HCT116 (cell line): Measurements from ENCODE around the gene FBXO48. TPM values are rescaled to one million over a fixed set of nuclear protein-coding genes. Genes with fewer than 3 reads are reported as not detected.

Experiments
- ATAC-seq: fragments of 200-7000 bp; cut with Tn5 transposase; 2 replicates; pipeline ENCODE4 v1.9.1; 2020; ENCODE audit warnings: mild to moderate bottlenecking, moderate library complexity
- BruUV-seq: library from RNA; stranded (reverse); fragments of 400-500 nt; replicated peaks from 2 replicates; lab custom pipeline; 2021; lab: Mats Ljungman, UMichigan
- CTCF ChIA-PET: fragments of 300-600 bp; sonication (Branson Sonifier 250); formaldehyde crosslinking; loops from one replicate; lab custom pipeline; 2021; ENCODE audit warnings: antibody characterized with exemption; lab: Charles Lee
- POLR2A ChIA-PET: fragments of 300-600, 350-600 bp; sonication (Branson Sonifier 250); formaldehyde crosslinking; loops from one replicate; lab custom pipeline; 2021; ENCODE audit warnings: antibody characterized with exemption; lab: Charles Lee
- RAD21 ChIA-PET, 2 experiments: fragments of 300-600 bp; sonication (Branson Sonifier 250); formaldehyde crosslinking; loops; one replicate each; lab custom pipeline; 2023; ENCODE audit warnings: low total read pairs in 2 of 2; ENCODE audit not compliant: uncharacterized antibody in 2 of 2, unreplicated experiment in 2 of 2, low non-redundant PET in 1 of 2; lab: Charles Lee
- DNase-seq: peaks from one replicate; pipeline ENCODE4 v3.0.0-alpha.2; 2010; ENCODE audit warnings: low read depth, low spot score
- H2AFZ ChIP-seq: fragments of 200-600 bp; shearing (Covaris generic), sonication (generic); 2 replicates; pipeline ENCODE4 v1.6.1; 2017; ENCODE audit warnings: low read depth, mixed run types, mixed read lengths, antibody characterized with exemption, low read length; ENCODE audit not compliant: poor library complexity, severe bottlenecking
- H3K27ac ChIP-seq: 2 replicates; pipeline ENCODE4 v1.5.1; 2012; ENCODE audit warnings: low read depth, low read length
- H3K27me3 ChIP-seq: fragments of 200-600 bp; sonication (generic); 2 replicates; pipeline ENCODE4 v1.6.1; 2016; ENCODE audit warnings: mixed run types, low read length, mixed read lengths; ENCODE audit not compliant: insufficient read depth
- H3K36me3 ChIP-seq, 2 experiments: fragments of 200-500 bp in 1 of 2; fragments of 200-600 bp in 1 of 2; sonication (Bioruptor generic) in 1 of 2; sonication (generic) in 1 of 2; 2 replicates each; pipeline versions ENCODE4 v1.5.1 to v1.6.1; 2014 to 2016; ENCODE audit warnings: low read length in 2 of 2, inconsistent platforms in 1 of 2, mixed read lengths in 1 of 2, mixed run types in 1 of 2; ENCODE audit not compliant: insufficient read depth in 2 of 2, control insufficient read depth in 1 of 2
- H3K4me1 ChIP-seq, 2 experiments: fragments of 200-600 bp in 1 of 2; sonication (generic) in 1 of 2; 2 replicates each; pipeline versions ENCODE4 v1.5.1 to v1.6.1; 2012 to 2017; ENCODE audit warnings: low read length in 2 of 2, inconsistent platforms in 1 of 2, mild to moderate bottlenecking in 1 of 2, mixed read lengths in 1 of 2, mixed run types in 1 of 2, moderate library complexity in 1 of 2; ENCODE audit not compliant: insufficient read depth in 2 of 2, control insufficient read depth in 1 of 2
- H3K4me2 ChIP-seq: fragments of 200-600 bp; sonication (generic); 2 replicates; pipeline ENCODE4 v1.6.1; 2017; ENCODE audit warnings: mixed run types, low read length, mixed read lengths
- H3K4me3 ChIP-seq, 2 experiments: fragments of 200-600 bp in 1 of 2; sonication (generic) in 1 of 2; replicated peaks in 1 of 2; 2 replicates each; pipeline ENCODE4 v1.5.1; 2011 to 2016; ENCODE audit warnings: low read length in 2 of 2, control low read depth in 1 of 2, low read depth in 1 of 2, mild to moderate bottlenecking in 1 of 2, mixed read lengths in 1 of 2, mixed run types in 1 of 2
- H3K79me2 ChIP-seq: fragments of 200-600 bp; sonication (generic); 2 replicates; pipeline ENCODE4 v1.6.1; 2017; ENCODE audit warnings: mild to moderate bottlenecking, mixed run types, low read length, moderate library complexity, mixed read lengths; ENCODE audit not compliant: insufficient read depth
- H3K9ac ChIP-seq: fragments of 200-600 bp; sonication (generic); 2 replicates; pipeline ENCODE4 v1.6.1; 2016; ENCODE audit warnings: low read length, mixed read lengths
- H3K9me2 ChIP-seq: fragments of 200-600 bp; sonication (generic), shearing (Covaris generic); 2 replicates; pipeline ENCODE4 v1.6.1; 2017; ENCODE audit warnings: mixed run types, mild to moderate bottlenecking, moderate library complexity; ENCODE audit not compliant: insufficient read depth
- H3K9me3 ChIP-seq, 2 experiments: fragments of 200-500 bp in 1 of 2; fragments of 200-600 bp in 1 of 2; sonication (Bioruptor generic) in 1 of 2; sonication (generic) in 1 of 2; 2 replicates each; pipeline ENCODE4 v1.6.1; 2014 to 2017; ENCODE audit warnings: low read length in 2 of 2, mixed read lengths in 2 of 2, inconsistent platforms in 1 of 2, low read depth in 1 of 2, mild to moderate bottlenecking in 1 of 2, mixed run types in 1 of 2, moderate library complexity in 1 of 2; ENCODE audit not compliant: control insufficient read depth in 1 of 2, insufficient read depth in 1 of 2
- H4K20me1 ChIP-seq: fragments of 200-600 bp; sonication (generic), shearing (Covaris generic); 2 replicates; pipeline ENCODE4 v1.6.1; 2017; ENCODE audit warnings: mixed run types, mild to moderate bottlenecking, moderate library complexity; ENCODE audit not compliant: insufficient read depth
- CEBPB ChIP-seq: IDR thresholded peaks from 2 replicates; pipeline ENCODE4 v1.6.1; 2012; ENCODE audit warnings: low read depth
- ELF1 ChIP-seq: IDR thresholded peaks from 2 replicates; pipeline ENCODE4 v1.6.1; 2012; ENCODE audit warnings: low read depth, borderline replicate concordance
- EZH2 ChIP-seq: fragments of 200-600 bp; sonication (generic); IDR thresholded peaks from 2 replicates; pipeline ENCODE4 v1.6.1; 2017; ENCODE audit warnings: antibody characterized with exemption, mixed run types
- EZH2phosphoT487 ChIP-seq: fragments of 200-600 bp; IDR thresholded peaks from 2 replicates; pipeline ENCODE4 v1.6.1; 2018; ENCODE audit warnings: antibody characterized with exemption, borderline replicate concordance
- FOSL1 ChIP-seq: IDR thresholded peaks from 2 replicates; pipeline ENCODE4 v1.6.1; 2012; ENCODE audit warnings: low read depth
- JUND ChIP-seq: IDR thresholded peaks from 2 replicates; pipeline ENCODE4 v1.6.1; 2012
- POLR2A ChIP-seq: IDR thresholded peaks from 2 replicates; pipeline ENCODE4 v1.7.0; 2011; ENCODE audit warnings: borderline replicate concordance; ENCODE audit not compliant: insufficient read depth, insufficient read length; ENCODE audit errors: extremely low read depth
- SIN3A ChIP-seq: IDR thresholded peaks from 2 replicates; pipeline ENCODE4 v1.6.1; 2012; ENCODE audit warnings: low read depth
- SP1 ChIP-seq: IDR thresholded peaks from 2 replicates; pipeline ENCODE4 v1.6.1; 2012; ENCODE audit warnings: low read depth
- TCF7L2 ChIP-seq: IDR thresholded peaks from 2 replicates; pipeline ENCODE4 v1.7.0; 2011; ENCODE audit warnings: borderline replicate concordance, inconsistent platforms; ENCODE audit not compliant: insufficient read depth, insufficient read length; ENCODE audit errors: extremely low read depth
- ZFX ChIP-seq: fragments of 450-650 bp; IDR thresholded peaks from 2 replicates; pipeline ENCODE4 v1.6.1; 2017
- ZNF274 ChIP-seq: fragments of 200-500 bp; sonication (Bioruptor generic); IDR thresholded peaks from 2 replicates; pipeline ENCODE4 v1.6.1; 2014; ENCODE audit warnings: mild to moderate bottlenecking, low read depth, low read length, inconsistent platforms
- intact Hi-C: fragments of 100-400 bp; cut with micrococcal nuclease; formaldehyde crosslinking; loops from 2 replicates; pipeline ENCODE4 v1.10.0; 2022
- total RNA-seq: library from RNA; stranded (reverse); gene quantifications from one replicate; pipeline ENCODE4 v1.2.1, GENCODE V29; 2021; ENCODE audit not compliant: unreplicated experiment
- TF ChIP-seq, protein P1 (sequence below): IDR thresholded peaks from 2 replicates; pipeline ENCODE4 v1.6.1; 2012
- TF ChIP-seq, protein P2 (sequence below): IDR thresholded peaks from 2 replicates; pipeline ENCODE4 v1.6.1; 2012
- TF ChIP-seq, protein P3 (sequence below): IDR thresholded peaks from 2 replicates; pipeline ENCODE4 v1.6.1; 2012; ENCODE audit warnings: low read depth

Gene FBXO48
- total RNA-seq, 1 experiment from 2014 or later: 0.91 TPM

DNA sequence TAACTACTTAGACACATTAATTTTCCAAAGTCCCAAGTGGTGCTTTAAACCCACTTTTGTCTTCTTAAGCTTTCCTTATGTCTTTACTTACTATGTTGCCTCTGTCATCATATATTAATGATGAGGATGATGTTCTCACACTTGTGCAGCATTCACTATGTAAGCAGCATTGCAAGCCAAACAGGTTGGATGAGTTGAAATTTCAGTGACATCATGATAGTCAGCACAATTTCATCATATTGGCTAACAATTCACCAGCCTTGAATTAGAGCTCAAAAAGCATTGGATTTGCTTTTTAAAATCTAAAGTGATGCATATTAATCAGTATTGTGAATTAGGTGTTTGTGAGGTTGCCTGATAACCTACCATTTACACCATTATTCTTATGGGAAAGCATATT is 8.0 kb upstream of the FBXO48 start:
- Histone ChIP-seq H3K4me3 (no peak overlapping the region), H3K9me2 (no peaks in the 10 kb centered on the region), H4K20me1 (no peaks in the 10 kb centered on the region; the same call in 1 of the 2 replicates), H3K9me3 (no peaks in the 10 kb centered on the region), H3K27me3 (no peaks in the 10 kb centered on the region), H3K4me2 (no peak overlapping the region), H3K36me3 (no peaks in the 10 kb centered on the region), H3K4me1 (no peaks in the 10 kb centered on the region), H2AFZ (no peak overlapping the region), H3K9ac (no peak overlapping the region), H3K27ac (no peak overlapping the region), H3K79me2 (no peaks in the 10 kb centered on the region)
- ChIA-PET RAD21 (no interaction called here), POLR2A (no interaction called here), CTCF (interaction anchor here (1.6 kb wide), 1 partner anchor 12 kb away, joined by 5 read pairs; no protein-coding TSS in a partner anchor)
- BruUV-seq: no TSS peak
- DNase-seq (no peak), ATAC-seq (no peak)
- no peak for TF ChIP-seq EZH2phosphoT487
- TF ChIP-seq TCF7L2: no peak
- intact Hi-C loops: loop anchor here (10.0 kb wide), 1 partner anchor 830 kb away; no protein-coding TSS in a partner anchor

DNA sequence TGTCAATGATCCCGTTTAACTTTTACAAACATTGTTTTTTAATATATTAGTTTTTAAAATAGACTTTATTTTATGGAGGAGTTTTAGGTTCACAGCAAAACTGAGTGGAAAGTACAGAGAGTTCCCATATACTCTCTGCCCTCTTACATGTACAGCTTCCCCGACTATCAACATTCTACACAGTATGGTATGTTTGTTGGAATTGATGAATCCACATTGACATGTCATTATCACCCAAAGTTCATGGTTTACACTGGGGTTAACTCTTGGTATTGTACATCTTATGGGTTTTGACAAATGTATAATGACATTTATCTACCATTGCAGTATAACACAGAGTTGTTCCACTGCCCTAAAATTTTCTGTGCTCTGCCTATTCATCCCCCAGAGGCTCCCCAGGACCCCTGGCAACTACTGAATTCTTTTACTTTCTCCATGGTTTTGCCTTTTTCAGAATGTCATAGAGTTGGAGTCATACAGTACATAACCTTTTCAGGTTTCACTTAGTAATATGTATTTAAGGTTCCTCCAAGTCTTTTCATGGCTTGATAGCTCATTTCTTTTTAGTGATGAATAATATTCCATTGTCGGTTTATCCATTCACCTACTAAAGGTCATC is 5.8 kb upstream of the FBXO48 start:
- Histone ChIP-seq H3K9ac (no peak overlapping the region), H3K27ac (no peak overlapping the region), H3K9me2 (no peaks in the 10 kb centered on the region), H3K27me3 (no peaks in the 10 kb centered on the region), H3K9me3 (no peaks in the 10 kb centered on the region), H2AFZ (no peak overlapping the region), H3K4me1 (peaks cover 0 to 7% of the 10 kb centered on the region in 2 experiments; a peak in 2 of 4 replicates), H3K4me3 (no peak overlapping the region), H3K4me2 (no peak overlapping the region), H3K79me2 (no peaks in the 10 kb centered on the region), H3K36me3 (no peaks in the 10 kb centered on the region), H4K20me1 (no peaks in the 10 kb centered on the region; the same call in 1 of the 2 replicates)
- DNase-seq: no peak
- ChIA-PET RAD21 (no interaction called here), CTCF (interaction anchor here (1.1 to 1.7 kb wide), 2 partner anchors 9 to 15 kb away, joined by 3 to 6 read pairs; no protein-coding TSS in a partner anchor), POLR2A (no interaction called here)
- intact Hi-C loops: loop anchor here (10.0 kb wide), 1 partner anchor 832 kb away; no protein-coding TSS in a partner anchor
- BruUV-seq: no TSS peak
- ATAC-seq: no peak
- TF ChIP-seq CEBPB (no peak), SP1 (no peak), FOSL1 (no peak), SIN3A (no peak), POLR2A (no peak), EZH2phosphoT487 (no peak), ZNF274 (no peak), ELF1 (no peak), EZH2 (no peak), ZFX (no peak), JUND (no peak)
- TF ChIP-seq, protein P1, sequence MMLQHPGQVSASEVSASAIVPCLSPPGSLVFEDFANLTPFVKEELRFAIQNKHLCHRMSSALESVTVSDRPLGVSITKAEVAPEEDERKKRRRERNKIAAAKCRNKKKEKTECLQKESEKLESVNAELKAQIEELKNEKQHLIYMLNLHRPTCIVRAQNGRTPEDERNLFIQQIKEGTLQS: no peak
- TF ChIP-seq, protein P2, sequence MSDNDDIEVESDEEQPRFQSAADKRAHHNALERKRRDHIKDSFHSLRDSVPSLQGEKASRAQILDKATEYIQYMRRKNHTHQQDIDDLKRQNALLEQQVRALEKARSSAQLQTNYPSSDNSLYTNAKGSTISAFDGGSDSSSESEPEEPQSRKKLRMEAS: no peak
- TF ChIP-seq, protein P3, sequence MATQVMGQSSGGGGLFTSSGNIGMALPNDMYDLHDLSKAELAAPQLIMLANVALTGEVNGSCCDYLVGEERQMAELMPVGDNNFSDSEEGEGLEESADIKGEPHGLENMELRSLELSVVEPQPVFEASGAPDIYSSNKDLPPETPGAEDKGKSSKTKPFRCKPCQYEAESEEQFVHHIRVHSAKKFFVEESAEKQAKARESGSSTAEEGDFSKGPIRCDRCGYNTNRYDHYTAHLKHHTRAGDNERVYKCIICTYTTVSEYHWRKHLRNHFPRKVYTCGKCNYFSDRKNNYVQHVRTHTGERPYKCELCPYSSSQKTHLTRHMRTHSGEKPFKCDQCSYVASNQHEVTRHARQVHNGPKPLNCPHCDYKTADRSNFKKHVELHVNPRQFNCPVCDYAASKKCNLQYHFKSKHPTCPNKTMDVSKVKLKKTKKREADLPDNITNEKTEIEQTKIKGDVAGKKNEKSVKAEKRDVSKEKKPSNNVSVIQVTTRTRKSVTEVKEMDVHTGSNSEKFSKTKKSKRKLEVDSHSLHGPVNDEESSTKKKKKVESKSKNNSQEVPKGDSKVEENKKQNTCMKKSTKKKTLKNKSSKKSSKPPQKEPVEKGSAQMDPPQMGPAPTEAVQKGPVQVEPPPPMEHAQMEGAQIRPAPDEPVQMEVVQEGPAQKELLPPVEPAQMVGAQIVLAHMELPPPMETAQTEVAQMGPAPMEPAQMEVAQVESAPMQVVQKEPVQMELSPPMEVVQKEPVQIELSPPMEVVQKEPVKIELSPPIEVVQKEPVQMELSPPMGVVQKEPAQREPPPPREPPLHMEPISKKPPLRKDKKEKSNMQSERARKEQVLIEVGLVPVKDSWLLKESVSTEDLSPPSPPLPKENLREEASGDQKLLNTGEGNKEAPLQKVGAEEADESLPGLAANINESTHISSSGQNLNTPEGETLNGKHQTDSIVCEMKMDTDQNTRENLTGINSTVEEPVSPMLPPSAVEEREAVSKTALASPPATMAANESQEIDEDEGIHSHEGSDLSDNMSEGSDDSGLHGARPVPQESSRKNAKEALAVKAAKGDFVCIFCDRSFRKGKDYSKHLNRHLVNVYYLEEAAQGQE: no peak
